IMR-90 (cell line): ENCODE results near the gene MLXIPL. TPM values are rescaled to one million over a fixed set of nuclear protein-coding genes. Genes with fewer than 3 reads are reported as not detected.

Experiments
- ATAC-seq: fragments of 200-7000 bp; cut with Tn5 transposase; 2 replicates; pipeline ENCODE4 v1.9.1; 2020; ENCODE audit warnings: low read depth, mild to moderate bottlenecking, moderate library complexity
- BruUV-seq: library from RNA; stranded (reverse); fragments of 400-500 nt; replicated peaks from 2 replicates; lab custom pipeline; 2021; lab: Mats Ljungman, UMichigan
- CTCF ChIA-PET: fragments of 300-600 bp; formaldehyde crosslinking; extraction: SDS; loops from one replicate; lab custom pipeline; 2021; ENCODE audit warnings: antibody characterized with exemption; lab: Yijun Ruan, JAX
- POLR2A ChIA-PET: fragments of 300-600 bp; sonication (Branson Sonifier 250); formaldehyde crosslinking; loops from one replicate; lab custom pipeline; 2022; ENCODE audit warnings: antibody characterized with exemption; ENCODE audit not compliant: unreplicated experiment; lab: Charles Lee
- DNase-seq: peaks from one replicate; pipeline ENCODE4 v3.0.0; 2013
- H2AFZ ChIP-seq: replicated peaks from 2 replicates; pipeline ENCODE3; 2013; ENCODE audit warnings: low read length, mild to moderate bottlenecking; ENCODE audit not compliant: poor library complexity
- H2AK5ac ChIP-seq: 2 replicates; pipeline ENCODE4 v1.6.1; 2013; ENCODE audit warnings: low read depth, low read length, inconsistent platforms
- H2AK9ac ChIP-seq: replicated peaks from 2 replicates; pipeline ENCODE3; 2013; ENCODE audit warnings: mild to moderate bottlenecking, low read depth, low read length, moderate library complexity; ENCODE audit not compliant: poor library complexity
- H2BK120ac ChIP-seq: 2 replicates; pipeline ENCODE4 v1.6.1; 2013; ENCODE audit warnings: low read depth, low read length, inconsistent platforms
- H2BK15ac ChIP-seq: 3 replicates; pipeline ENCODE4 v1.6.1; 2013; ENCODE audit warnings: low read depth, low read length, inconsistent platforms
- H2BK20ac ChIP-seq: 2 replicates; pipeline ENCODE4 v1.6.1; 2013; ENCODE audit warnings: low read depth, mild to moderate bottlenecking, inconsistent platforms, low read length, moderate library complexity
- H2BK5ac ChIP-seq: 2 replicates; pipeline ENCODE4 v1.6.1; 2013; ENCODE audit warnings: mild to moderate bottlenecking, low read depth, low read length, inconsistent platforms; ENCODE audit not compliant: poor library complexity, severe bottlenecking
- H3K14ac ChIP-seq: replicated peaks from 2 replicates; pipeline ENCODE4 v1.6.1; 2013; ENCODE audit warnings: low read depth, low read length, inconsistent platforms
- H3K18ac ChIP-seq: 2 replicates; pipeline ENCODE4 v1.6.1; 2013; ENCODE audit warnings: low read depth, low read length, control low read depth
- H3K23ac ChIP-seq: 2 replicates; pipeline ENCODE4 v1.6.1; 2013; ENCODE audit warnings: low read depth, low read length, inconsistent platforms
- H3K27ac ChIP-seq: 2 replicates; pipeline ENCODE4 v1.5.1; 2013; ENCODE audit warnings: mild to moderate bottlenecking, control low read depth, low read length; ENCODE audit not compliant: insufficient read depth
- H3K27me3 ChIP-seq: 2 replicates; pipeline ENCODE4 v1.6.1; 2013; ENCODE audit warnings: low read length; ENCODE audit not compliant: control insufficient read depth, insufficient read depth
- H3K36me3 ChIP-seq: 2 replicates; pipeline ENCODE4 v1.6.1; 2013; ENCODE audit warnings: low read length, mixed read lengths; ENCODE audit not compliant: control insufficient read depth, insufficient read depth
- H3K4ac ChIP-seq: 2 replicates; pipeline ENCODE4 v1.6.1; 2013; ENCODE audit warnings: low read depth, low read length, inconsistent platforms
- H3K4me1 ChIP-seq: 2 replicates; pipeline ENCODE4 v1.6.1; 2013; ENCODE audit warnings: low read length, mixed read lengths; ENCODE audit not compliant: control insufficient read depth, insufficient read depth
- H3K4me2 ChIP-seq: 2 replicates; pipeline ENCODE4 v1.6.1; 2013; ENCODE audit warnings: low read depth, mild to moderate bottlenecking, control low read depth, low read length, moderate library complexity
- H3K4me3 ChIP-seq: 2 replicates; pipeline ENCODE4 v1.5.1; 2013; ENCODE audit warnings: low read depth, mild to moderate bottlenecking, control low read depth, low read length, moderate library complexity; ENCODE audit not compliant: insufficient read depth
- H3K56ac ChIP-seq: 2 replicates; pipeline ENCODE4 v1.6.1; 2013; ENCODE audit warnings: low read length, inconsistent platforms; ENCODE audit not compliant: insufficient read depth; ENCODE audit errors: extremely low read depth
- H3K79me1 ChIP-seq, 2 experiments: 2 replicates each; pipeline ENCODE4 v1.6.1; 2013; ENCODE audit warnings: low read length in 2 of 2, inconsistent platforms in 1 of 2, low read depth in 1 of 2
- H3K9ac ChIP-seq: 2 replicates; pipeline ENCODE4 v1.6.1; 2013; ENCODE audit warnings: low read depth, low read length, control low read depth
- H3K9me1 ChIP-seq: 2 replicates; pipeline ENCODE4 v1.6.1; 2013; ENCODE audit warnings: low read length, inconsistent platforms; ENCODE audit not compliant: insufficient read depth
- H3K9me3 ChIP-seq: 2 replicates; pipeline ENCODE4 v1.6.1; 2013; ENCODE audit warnings: low read length; ENCODE audit not compliant: control insufficient read depth, insufficient read depth
- H4K20me1 ChIP-seq: 2 replicates; pipeline ENCODE4 v1.6.1; 2013; ENCODE audit warnings: low read length, inconsistent platforms; ENCODE audit not compliant: insufficient read depth
- H4K5ac ChIP-seq: 2 replicates; pipeline ENCODE4 v1.6.1; 2013; ENCODE audit warnings: mild to moderate bottlenecking, low read depth, low read length, control low read depth
- H4K8ac ChIP-seq, 2 experiments: 2 replicates each; pipeline ENCODE4 v1.6.1; 2013; ENCODE audit warnings: low read depth in 2 of 2, low read length in 2 of 2, control low read depth in 1 of 2, inconsistent platforms in 1 of 2
- H4K91ac ChIP-seq: 2 replicates; pipeline ENCODE4 v1.6.1; 2013; ENCODE audit warnings: low read depth, low read length, inconsistent platforms; ENCODE audit not compliant: insufficient read depth
- BHLHE40 ChIP-seq: fragments of 150-350 bp; IDR thresholded peaks from 2 replicates; pipeline ENCODE4 v1.6.1; 2016; ENCODE audit warnings: mild to moderate bottlenecking, low read depth, low read length
- CEBPB ChIP-seq: IDR thresholded peaks from 2 replicates; pipeline ENCODE4 v1.6.1; 2012; ENCODE audit warnings: low read depth, low read length, improper control_type of control experiment
- MXI1 ChIP-seq: IDR thresholded peaks from 2 replicates; pipeline ENCODE4 v1.6.1; 2012; ENCODE audit warnings: low read depth, mild to moderate bottlenecking, low read length, moderate library complexity, borderline replicate concordance
- POLR2A ChIP-seq: IDR thresholded peaks from 2 replicates; pipeline ENCODE4 v1.6.1; 2012; ENCODE audit warnings: mild to moderate bottlenecking, low read depth, low read length
- RFX5 ChIP-seq: IDR thresholded peaks from 2 replicates; pipeline ENCODE4 v1.8.0; 2012; ENCODE audit warnings: low read depth, mild to moderate bottlenecking, low read length, moderate library complexity
- SMC3 ChIP-seq: fragments of 150-350 bp; IDR thresholded peaks from 2 replicates; pipeline ENCODE4 v1.6.1; 2016; ENCODE audit warnings: low read depth, mild to moderate bottlenecking, antibody characterized with exemption, low read length, moderate library complexity
- WGBS, 2 experiments: methylation state at CpG; one replicate each; pipeline versions ENCODE4 v1.1.5 to v1.1.7; 2013; ENCODE audit warnings: missing lambda C conversion rate in 2 of 2; ENCODE audit not compliant: insufficient read length in 1 of 2; ENCODE audit errors: extremely low coverage in 2 of 2; 5-methylcytosine and 5-hydroxymethylcytosine counted together
- dilution Hi-C: fragments of 300-500 bp; cut with HindIII; formaldehyde crosslinking; loops from one replicate; pipeline ENCODE4 v1.14.3; 2018; ENCODE audit warnings: low sequenced_read_pairs; ENCODE audit not compliant: unreplicated experiment
- in situ Hi-C: fragments of 300-500 bp; cut with MboI; formaldehyde crosslinking; loops from 3 replicates; pipeline ENCODE4 v1.14.3; 2019; ENCODE audit warnings: low sequenced_read_pairs, inconsistent platforms, mixed read lengths
- intact Hi-C: fragments of 100-400 bp; cut with micrococcal nuclease; formaldehyde crosslinking; loops from 2 replicates; pipeline ENCODE4 v1.10.0; 2022
- polyA plus RNA-seq, 3 experiments: library from polyadenylated mRNA; depleted of rRNA; stranded (reverse); fragments of >200 nt; gene quantifications; 2 replicates each; pipeline ENCODE4 v1.2.3, GENCODE V29; 2012; ENCODE audit warnings: low replicate concordance in 1 of 3
- total RNA-seq: library from RNA; depleted of rRNA; stranded (reverse); fragments of >200 nt; gene quantifications from 2 replicates; pipeline ENCODE4 v1.2.3, GENCODE V29; 2012
- TF ChIP-seq, protein P1 (sequence below): fragments of 150-350 bp; IDR thresholded peaks from 2 replicates; pipeline ENCODE4 v1.6.1; 2016; ENCODE audit warnings: low read depth, mild to moderate bottlenecking, low read length, moderate library complexity, borderline replicate concordance
- TF ChIP-seq, protein P2 (sequence below): fragments of 150-350 bp; IDR thresholded peaks from 2 replicates; pipeline ENCODE4 v1.6.1; 2017; ENCODE audit warnings: mild to moderate bottlenecking, antibody characterized with exemption, low read length, low read depth

The MLXIPL gene
- total and polyA plus RNA-seq, 2 of the 4 experiments (the other 2 are of a cell fraction), result not detected

DNA sequence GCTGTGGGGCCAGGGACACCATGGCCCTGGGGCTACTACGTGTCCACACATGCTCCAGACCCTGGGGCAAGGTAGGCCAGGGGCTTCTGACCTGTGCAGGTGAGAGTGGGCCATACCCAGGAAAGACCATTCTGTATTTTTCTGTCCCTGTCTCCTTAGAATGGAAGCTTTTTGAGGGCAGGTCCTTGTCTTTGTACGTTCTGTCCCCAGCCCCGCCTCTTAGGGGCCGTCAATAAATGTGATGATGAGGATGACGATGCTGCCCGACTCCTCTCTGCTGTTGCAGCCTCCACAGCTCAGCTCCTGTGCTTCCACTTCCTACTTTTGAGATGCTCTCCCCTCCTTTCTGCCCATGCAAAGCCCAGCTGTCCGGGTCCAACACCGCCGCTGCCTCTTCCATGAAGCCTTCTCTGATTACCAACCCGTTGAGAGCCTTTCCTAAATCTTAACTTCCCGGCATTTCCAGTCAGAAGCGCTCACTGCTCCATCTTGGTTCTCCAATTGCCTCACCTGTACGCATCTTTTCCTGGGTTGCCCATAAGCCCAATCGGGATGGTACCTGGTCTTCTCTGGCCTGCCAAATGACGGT, 47.6 kb upstream of the MLXIPL start:
- no TSS peak for BruUV-seq
- POLR2A ChIA-PET, result no interaction called here

More for the DNA sequence above, 47.6 kb upstream of the MLXIPL start:
- H3K27me3 ChIP-seq, result no peaks in the 10 kb centered on the region
- H3K9me1 ChIP-seq, result 0 out of 2 replicates have a peak, but pooled peaks cover 2% of the 10 kb centered on the region
- ATAC-seq (no peak), DNase-seq (no peak)
- no peak overlapping the region for H3K27ac ChIP-seq
- no peak overlapping the region for H3K4me3 ChIP-seq
- no peak overlapping the region for H2AK9ac ChIP-seq
- WGBS, 2 experiments, result 89% methylated on average over 8 of the region's 15 CpGs; no CpG with 5 or more reads in 1 of the 2 experiments
- no peak overlapping the region for H3K23ac ChIP-seq
- peaks cover 0 to 9% of the 10 kb centered on the region in 2 experiments; a peak in 2 of 4 replicates for H3K79me1 ChIP-seq
- no peak overlapping the region for H2BK120ac ChIP-seq
- no peak overlapping the region for H3K56ac ChIP-seq
- no peak overlapping the region for H2BK5ac ChIP-seq
- H3K14ac ChIP-seq, result no peak overlapping the region
- TF ChIP-seq, protein P1, sequence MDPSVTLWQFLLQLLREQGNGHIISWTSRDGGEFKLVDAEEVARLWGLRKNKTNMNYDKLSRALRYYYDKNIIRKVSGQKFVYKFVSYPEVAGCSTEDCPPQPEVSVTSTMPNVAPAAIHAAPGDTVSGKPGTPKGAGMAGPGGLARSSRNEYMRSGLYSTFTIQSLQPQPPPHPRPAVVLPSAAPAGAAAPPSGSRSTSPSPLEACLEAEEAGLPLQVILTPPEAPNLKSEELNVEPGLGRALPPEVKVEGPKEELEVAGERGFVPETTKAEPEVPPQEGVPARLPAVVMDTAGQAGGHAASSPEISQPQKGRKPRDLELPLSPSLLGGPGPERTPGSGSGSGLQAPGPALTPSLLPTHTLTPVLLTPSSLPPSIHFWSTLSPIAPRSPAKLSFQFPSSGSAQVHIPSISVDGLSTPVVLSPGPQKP, result no peak
- no peak for TF ChIP-seq MXI1
- no peak for TF ChIP-seq RFX5
- TF ChIP-seq, protein P2, sequence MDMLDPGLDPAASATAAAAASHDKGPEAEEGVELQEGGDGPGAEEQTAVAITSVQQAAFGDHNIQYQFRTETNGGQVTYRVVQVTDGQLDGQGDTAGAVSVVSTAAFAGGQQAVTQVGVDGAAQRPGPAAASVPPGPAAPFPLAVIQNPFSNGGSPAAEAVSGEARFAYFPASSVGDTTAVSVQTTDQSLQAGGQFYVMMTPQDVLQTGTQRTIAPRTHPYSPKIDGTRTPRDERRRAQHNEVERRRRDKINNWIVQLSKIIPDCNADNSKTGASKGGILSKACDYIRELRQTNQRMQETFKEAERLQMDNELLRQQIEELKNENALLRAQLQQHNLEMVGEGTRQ, result no peak
- no peak for TF ChIP-seq CEBPB
- no peak for TF ChIP-seq POLR2A
- no peak for TF ChIP-seq BHLHE40
- TF ChIP-seq SMC3, result no peak
- H3K18ac ChIP-seq, result no peak overlapping the region
- in situ Hi-C loops (no loop called here), intact Hi-C loops (no loop called here), dilution Hi-C loops (no loop called here)
- H3K36me3 ChIP-seq, result peaks cover 8% of the 10 kb centered on the region; the same call in 1 of the 2 replicates
- no peak overlapping the region for H2BK15ac ChIP-seq
- H3K4me2 ChIP-seq, result no peak overlapping the region
- 0 out of 2 replicates have a peak, but pooled peaks cover 4% of the 10 kb centered on the region for H4K20me1 ChIP-seq
- H4K5ac ChIP-seq, result no peak overlapping the region
- H3K9me3 ChIP-seq, result no peaks in the 10 kb centered on the region
- H3K4ac ChIP-seq, result no peak overlapping the region
- H3K9ac ChIP-seq, result no peak overlapping the region
- no peak overlapping the region for H4K91ac ChIP-seq
- H3K4me1 ChIP-seq, result no peaks in the 10 kb centered on the region; the same call in 1 of the 2 replicates
- H4K8ac ChIP-seq, result no peak overlapping the region
- no peak overlapping the region for H2BK20ac ChIP-seq
- H2AFZ ChIP-seq, result no peak overlapping the region
- CTCF ChIA-PET, result no interaction called here
- H2AK5ac ChIP-seq, result no peak overlapping the region
